Measurements from ENCODE around the gene ILKAP.

Gene ILKAP

GRCh38 chr2:238137885-238138284, 65.6 kb downstream of the ILKAP start:
- no peak for DNase-seq (ENCODE audit: low spot score)

GRCh38 chr2:238136820-238137537, 66.5 kb downstream of the ILKAP start:
- no peak for DNase-seq (ENCODE audit: low spot score)

- no peak for DNase-seq (ENCODE audit: low spot score)
Observed at GRCh38 chr2:238135601-238136150, 67.8 kb downstream of the ILKAP start.

- no peak for DNase-seq (ENCODE audit: low spot score)
Observed at GRCh38 chr2:238134393-238134785, 69.1 kb downstream of the ILKAP start.

- DNase-seq (ENCODE audit: low spot score) = no peak
Observed at GRCh38 chr2:238133499-238134392, 69.7 kb downstream of the ILKAP start.

GRCh38 chr2:238132463-238133450, 70.7 kb downstream of the ILKAP start:
- DNase-seq (ENCODE audit: low spot score) = no peak

GRCh38 chr2:238131761-238132462, 71.6 kb downstream of the ILKAP start:
- no peak for DNase-seq (ENCODE audit: low spot score)

GRCh38 chr2:238130696-238131628, 72.5 kb downstream of the ILKAP start:
- DNase-seq (ENCODE audit: low spot score) = no peak

GRCh38 chr2:238130111-238130695, 73.3 kb downstream of the ILKAP start:
- DNase-seq (ENCODE audit: low spot score) = no peak

- no peak for DNase-seq (ENCODE audit: low spot score)
Observed at GRCh38 chr2:238129166-238130010, 74.1 kb downstream of the ILKAP start.

GRCh38 chr2:238128534-238129001, 74.9 kb downstream of the ILKAP start:
- DNase-seq (ENCODE audit: low spot score) = no peak

GRCh38 chr2:238128061-238128440, 75.4 kb downstream of the ILKAP start:
- no peak for DNase-seq (ENCODE audit: low spot score)

GRCh38 chr2:238127165-238128060, 76.1 kb downstream of the ILKAP start:
- no peak for DNase-seq (ENCODE audit: low spot score)

- no peak for DNase-seq (ENCODE audit: low spot score)
Observed at GRCh38 chr2:238126775-238127164, 76.7 kb downstream of the ILKAP start.

- DNase-seq (ENCODE audit: low spot score) = no peak
Observed at GRCh38 chr2:238126338-238126737, 77.2 kb downstream of the ILKAP start.

GRCh38 chr2:238125127-238125885, 78.2 kb downstream of the ILKAP start:
- DNase-seq (ENCODE audit: low spot score) = no peak

Data from pons (tissue), 1 donor.